GM21825 (cell line): ENCODE measurements around the gene NDUFB2.
"Not testable (repeated sequence)": the region's sequence is repeated elsewhere in the genome, so short reads cannot be mapped to it uniquely, and the experiment has no call there.

ENCODE experiments used
- ATAC-seq: cut with Tn5 transposase; IDR thresholded peaks from one replicate; pipeline ENCODE4 v1.9.1; 2021; ENCODE audit warnings: mild to moderate bottlenecking, moderate library complexity; ENCODE audit not compliant: unreplicated experiment

Gene NDUFB2

GRCh38 chr7:140696680-140697446 lies at the start of gene NDUFB2:
NDUFB2 (plus strand) TSS chr7:140696708; CDS start chr7:140696745, 37 bp downstream.
- peak; percentile 91 for ATAC-seq

- ATAC-seq = peak; percentile 76
These were observed 49.4 kb upstream of the NDUFB2 start for GRCh38 chr7:140646931-140647647.

GRCh38 chr7:140649556-140650205 lies 46.8 kb upstream of the NDUFB2 start:
- ATAC-seq = no peak

- ATAC-seq = no peak
These were observed 46.1 kb upstream of the NDUFB2 start for GRCh38 chr7:140650367-140650766.

GRCh38 chr7:140653319-140654108 lies 43.0 kb upstream of the NDUFB2 start:
- no peak for ATAC-seq

GRCh38 chr7:140654109-140654387 lies 42.5 kb upstream of the NDUFB2 start:
- ATAC-seq = no peak

- no peak for ATAC-seq
These were observed 41.8 kb upstream of the NDUFB2 start for GRCh38 chr7:140654661-140655060.

- ATAC-seq = no peak
These were observed 40.7 kb upstream of the NDUFB2 start for GRCh38 chr7:140655511-140656408.

GRCh38 chr7:140656548-140657515 lies 39.7 kb upstream of the NDUFB2 start:
- peak; percentile 70 for ATAC-seq

- no peak for ATAC-seq
These were observed 38.6 kb upstream of the NDUFB2 start for GRCh38 chr7:140657891-140658290.

GRCh38 chr7:140659856-140660255 lies 36.7 kb upstream of the NDUFB2 start:
- no peak for ATAC-seq

GRCh38 chr7:140661124-140661523 lies 35.4 kb upstream of the NDUFB2 start:
- ATAC-seq = no peak

- ATAC-seq = not testable (repeated sequence)
These were observed 33.6 kb upstream of the NDUFB2 start for GRCh38 chr7:140662938-140663337.

- no peak for ATAC-seq
These were observed 29.0 kb upstream of the NDUFB2 start for GRCh38 chr7:140667476-140667875.

- ATAC-seq = no peak
These were observed 27.9 kb upstream of the NDUFB2 start for GRCh38 chr7:140668641-140669040.

- ATAC-seq = no peak
These were observed 27.2 kb upstream of the NDUFB2 start for GRCh38 chr7:140669352-140669751.

GRCh38 chr7:140669862-140670261 lies 26.6 kb upstream of the NDUFB2 start:
- not testable (repeated sequence) for ATAC-seq

- no peak for ATAC-seq
These were observed 26.1 kb upstream of the NDUFB2 start for GRCh38 chr7:140670343-140670935.

GRCh38 chr7:140671966-140672365 lies 24.5 kb upstream of the NDUFB2 start:
- ATAC-seq = no peak
